GM23338 (cell line): ENCODE data around the gene GNAS. TPM values are rescaled to one million over a fixed set of nuclear protein-coding genes. Genes with fewer than 3 reads are reported as not detected.

Experiments
- ATAC-seq: fragments of 200-7000 bp; cut with Tn5 transposase; 3 replicates; pipeline ENCODE4 v1.9.1; 2020
- DNase-seq: peaks from one replicate; pipeline ENCODE4 v3.0.0-alpha.2; 2015; ENCODE audit warnings: low spot score
- H2AFZ ChIP-seq: fragments of 200-600 bp; sonication (generic); 2 replicates; pipeline ENCODE4 v1.8.0; 2016; ENCODE audit warnings: antibody characterized with exemption, mild to moderate bottlenecking, moderate library complexity
- H3F3A ChIP-seq: fragments of 200-600 bp; sonication (generic); replicated peaks from 2 replicates; pipeline ENCODE4 v1.8.0; 2017; ENCODE audit warnings: antibody characterized with exemption, mixed run types, low read depth
- H3K27ac ChIP-seq: fragments of 200-600 bp; sonication (generic); 2 replicates; pipeline ENCODE4 v1.6.1; 2016; ENCODE audit warnings: low read depth
- H3K27me3 ChIP-seq: fragments of 200-600 bp; sonication (generic); 2 replicates; pipeline ENCODE4 v1.8.0; 2016; ENCODE audit warnings: mild to moderate bottlenecking, mixed run types, moderate library complexity; ENCODE audit not compliant: insufficient read depth
- H3K36me3 ChIP-seq: fragments of 200-600 bp; sonication (generic); 2 replicates; pipeline ENCODE4 v1.8.0; 2016; ENCODE audit warnings: mild to moderate bottlenecking; ENCODE audit not compliant: insufficient read depth
- H3K4me1 ChIP-seq: fragments of 200-600 bp; sonication (generic); 2 replicates; pipeline ENCODE4 v1.8.0; 2016; ENCODE audit warnings: mild to moderate bottlenecking, moderate library complexity; ENCODE audit not compliant: insufficient read depth
- H3K4me2 ChIP-seq: fragments of 200-600 bp; sonication (generic); 2 replicates; pipeline ENCODE4 v1.7.1; 2017; ENCODE audit warnings: mixed run types
- H3K4me3 ChIP-seq: fragments of 200-600 bp; sonication (generic); 2 replicates; pipeline ENCODE4 v1.6.1; 2016; ENCODE audit warnings: mixed run types
- H3K79me2 ChIP-seq: fragments of 200-600 bp; sonication (generic); replicated peaks from 2 replicates; pipeline ENCODE4 v1.8.0; 2017; ENCODE audit warnings: mild to moderate bottlenecking; ENCODE audit not compliant: insufficient read depth
- H3K9me2 ChIP-seq: fragments of 200-600 bp; sonication (generic); 2 replicates; pipeline ENCODE4 v1.8.0; 2017; ENCODE audit not compliant: insufficient read depth
- H4K20me1 ChIP-seq: fragments of 200-600 bp; sonication (generic); replicated peaks from 2 replicates; pipeline ENCODE4 v1.8.0; 2017; ENCODE audit warnings: mild to moderate bottlenecking; ENCODE audit not compliant: insufficient read depth
- H3K27ac Mint-ChIP-seq: 2 replicates; pipeline ENCODE4 v1.8.0; 2020; ENCODE audit warnings: inconsistent platforms, mild to moderate bottlenecking, moderate library complexity, mixed read lengths
- H3K27me3 Mint-ChIP-seq: 3 replicates; pipeline ENCODE4 v1.8.0; 2022; ENCODE audit warnings: low read depth, mild to moderate bottlenecking, moderate library complexity, mixed read lengths, inconsistent platforms; ENCODE audit not compliant: insufficient read depth, poor library complexity
- H3K36me3 Mint-ChIP-seq: 3 replicates; pipeline ENCODE4 v1.8.0; 2021; ENCODE audit warnings: low read depth, mild to moderate bottlenecking, inconsistent platforms, moderate library complexity, mixed read lengths
- H3K4me1 Mint-ChIP-seq: 3 replicates; pipeline ENCODE4 v1.8.0; 2020; ENCODE audit warnings: mild to moderate bottlenecking, inconsistent platforms, mixed read lengths
- H3K4me3 Mint-ChIP-seq: 3 replicates; pipeline ENCODE4 v1.8.0; 2021; ENCODE audit warnings: moderate library complexity, mild to moderate bottlenecking, inconsistent platforms, mixed read lengths
- H3K9me3 Mint-ChIP-seq: 3 replicates; pipeline ENCODE4 v1.8.0; 2020; ENCODE audit warnings: moderate library complexity, mild to moderate bottlenecking, inconsistent platforms, mixed read lengths
- CREB1 ChIP-seq: fragments of 250-450 bp; sonication (Bioruptor Pico); IDR thresholded peaks from 2 replicates; pipeline ENCODE4 v1.5.0; 2020; ENCODE audit warnings: low read depth, mild to moderate bottlenecking, moderate library complexity
- CTCF ChIP-seq, 2 experiments: fragments of 200-600 bp in 1 of 2; sonication (generic) in 1 of 2; conservative IDR thresholded peaks; 2 replicates each; pipeline versions ENCODE4 v1.5.1 to v1.6.1; 2016 to 2017; ENCODE audit warnings: antibody characterized with exemption in 2 of 2, low read depth in 2 of 2, mild to moderate bottlenecking in 2 of 2, moderate library complexity in 1 of 2
- ETS1 ChIP-seq: IDR thresholded peaks from 2 replicates; pipeline ENCODE4 v1.6.1; 2016; ENCODE audit warnings: antibody characterized with exemption
- EZH2 ChIP-seq: fragments of 200-600 bp; sonication (generic); IDR thresholded peaks from one replicate; pipeline ENCODE4 v1.8.0; 2017; ENCODE audit warnings: antibody characterized with exemption, mild to moderate bottlenecking, low read depth; ENCODE audit not compliant: unreplicated experiment
- EZH2phosphoT487 ChIP-seq: fragments of 200-600 bp; sonication (generic); IDR thresholded peaks from one replicate; pipeline ENCODE4 v1.8.1; 2018; ENCODE audit warnings: antibody characterized with exemption; ENCODE audit not compliant: unreplicated experiment
- JUNB ChIP-seq: IDR thresholded peaks from one replicate; pipeline ENCODE4 v1.6.1; 2016; ENCODE audit warnings: antibody characterized with exemption; ENCODE audit not compliant: unreplicated experiment
- NANOG ChIP-seq: IDR thresholded peaks from 2 replicates; pipeline ENCODE4 v1.6.1; 2016; ENCODE audit warnings: antibody characterized with exemption, borderline replicate concordance
- POLR2AphosphoS5 ChIP-seq: IDR thresholded peaks from 2 replicates; pipeline ENCODE4 v1.6.1; 2016; ENCODE audit warnings: antibody characterized with exemption, low read depth
- STAT1 ChIP-seq: IDR thresholded peaks from one replicate; pipeline ENCODE4 v1.6.1; 2016; ENCODE audit warnings: antibody characterized with exemption; ENCODE audit not compliant: unreplicated experiment
- ZNF114 ChIP-seq: fragments of 250-450 bp; sonication (Bioruptor Pico); IDR thresholded peaks from 2 replicates; pipeline ENCODE4 v1.5.0; 2020; ENCODE audit warnings: mild to moderate bottlenecking, moderate library complexity
- ZNF331 ChIP-seq: fragments of 250-450 bp; sonication (Bioruptor Pico); IDR thresholded peaks from 2 replicates; pipeline ENCODE4 v1.5.0; 2020; ENCODE audit warnings: low read depth, mild to moderate bottlenecking, moderate library complexity
- polyA plus RNA-seq: library from polyadenylated mRNA; unstranded; fragments of >200 nt; fragmentation: Nextera tagmentation; extraction: Ambion mirVana; gene quantifications from 2 replicates; pipeline ENCODE4 v1.2.1, GENCODE V29; 2016
- total RNA-seq: library from RNA; depleted of rRNA; stranded (reverse); fragments of >200 nt; shearing (Covaris generic); gene quantifications from 2 replicates; pipeline ENCODE4 v1.2.3, GENCODE V29; 2014
- TF ChIP-seq, protein P1 (sequence below): fragments of 250-450 bp; sonication (Bioruptor Pico); IDR thresholded peaks from 2 replicates; pipeline ENCODE4 v1.5.0; 2020; ENCODE audit warnings: mild to moderate bottlenecking, moderate library complexity
- TF ChIP-seq, protein P2 (sequence below): IDR thresholded peaks from one replicate; pipeline ENCODE4 v1.6.1; 2018; ENCODE audit warnings: antibody characterized with exemption; ENCODE audit not compliant: unreplicated experiment

GNAS gene
- total and polyA plus RNA-seq, 2 experiments from 2014 or later = 917 to 1,042 TPM

GRCh38 chr20:58908941-58909340 lies 56.4 kb downstream of the GNAS start:
- Histone ChIP-seq H3K4me2 (no peak overlapping the region), H3K79me2 (peaks cover 14% of the 10 kb centered on the region), H4K20me1 (peaks cover 20% of the 10 kb centered on the region), H3K27me3 (no peaks in the 10 kb centered on the region), H3K9me2 (no peaks in the 10 kb centered on the region), H3K4me1 (no peaks in the 10 kb centered on the region), H3F3A (peaks cover 35% of the 10 kb centered on the region), H3K36me3 (peaks cover 74% of the 10 kb centered on the region), H3K27ac (peak overlapping the region; percentile 21; the same call in 1 of the 2 replicates), H2AFZ (no peak overlapping the region), H3K4me3 (no peak overlapping the region)
- no peaks in the 10 kb centered on the region for H3K9me3 Mint-ChIP-seq
- H3K4me1 Mint-ChIP-seq = no peaks in the 10 kb centered on the region; the same call in 2 of the 3 replicates
- no peak overlapping the region for H3K27ac Mint-ChIP-seq
- no peak for TF ChIP-seq CTCF (conservative IDR thresholded peaks at IDR 0.05; ENCODE audit: low read depth in 2 of 2)
- no peak for TF ChIP-seq EZH2phosphoT487
- TF ChIP-seq CREB1 (CRISPR knock-in tag) = no peak
- TF ChIP-seq NANOG = no peak
- no peak for TF ChIP-seq STAT1
- TF ChIP-seq EZH2 = no peak
- TF ChIP-seq ZNF331 (CRISPR knock-in tag) = no peak
- no peak for TF ChIP-seq ZNF114
- TF ChIP-seq, protein P1, sequence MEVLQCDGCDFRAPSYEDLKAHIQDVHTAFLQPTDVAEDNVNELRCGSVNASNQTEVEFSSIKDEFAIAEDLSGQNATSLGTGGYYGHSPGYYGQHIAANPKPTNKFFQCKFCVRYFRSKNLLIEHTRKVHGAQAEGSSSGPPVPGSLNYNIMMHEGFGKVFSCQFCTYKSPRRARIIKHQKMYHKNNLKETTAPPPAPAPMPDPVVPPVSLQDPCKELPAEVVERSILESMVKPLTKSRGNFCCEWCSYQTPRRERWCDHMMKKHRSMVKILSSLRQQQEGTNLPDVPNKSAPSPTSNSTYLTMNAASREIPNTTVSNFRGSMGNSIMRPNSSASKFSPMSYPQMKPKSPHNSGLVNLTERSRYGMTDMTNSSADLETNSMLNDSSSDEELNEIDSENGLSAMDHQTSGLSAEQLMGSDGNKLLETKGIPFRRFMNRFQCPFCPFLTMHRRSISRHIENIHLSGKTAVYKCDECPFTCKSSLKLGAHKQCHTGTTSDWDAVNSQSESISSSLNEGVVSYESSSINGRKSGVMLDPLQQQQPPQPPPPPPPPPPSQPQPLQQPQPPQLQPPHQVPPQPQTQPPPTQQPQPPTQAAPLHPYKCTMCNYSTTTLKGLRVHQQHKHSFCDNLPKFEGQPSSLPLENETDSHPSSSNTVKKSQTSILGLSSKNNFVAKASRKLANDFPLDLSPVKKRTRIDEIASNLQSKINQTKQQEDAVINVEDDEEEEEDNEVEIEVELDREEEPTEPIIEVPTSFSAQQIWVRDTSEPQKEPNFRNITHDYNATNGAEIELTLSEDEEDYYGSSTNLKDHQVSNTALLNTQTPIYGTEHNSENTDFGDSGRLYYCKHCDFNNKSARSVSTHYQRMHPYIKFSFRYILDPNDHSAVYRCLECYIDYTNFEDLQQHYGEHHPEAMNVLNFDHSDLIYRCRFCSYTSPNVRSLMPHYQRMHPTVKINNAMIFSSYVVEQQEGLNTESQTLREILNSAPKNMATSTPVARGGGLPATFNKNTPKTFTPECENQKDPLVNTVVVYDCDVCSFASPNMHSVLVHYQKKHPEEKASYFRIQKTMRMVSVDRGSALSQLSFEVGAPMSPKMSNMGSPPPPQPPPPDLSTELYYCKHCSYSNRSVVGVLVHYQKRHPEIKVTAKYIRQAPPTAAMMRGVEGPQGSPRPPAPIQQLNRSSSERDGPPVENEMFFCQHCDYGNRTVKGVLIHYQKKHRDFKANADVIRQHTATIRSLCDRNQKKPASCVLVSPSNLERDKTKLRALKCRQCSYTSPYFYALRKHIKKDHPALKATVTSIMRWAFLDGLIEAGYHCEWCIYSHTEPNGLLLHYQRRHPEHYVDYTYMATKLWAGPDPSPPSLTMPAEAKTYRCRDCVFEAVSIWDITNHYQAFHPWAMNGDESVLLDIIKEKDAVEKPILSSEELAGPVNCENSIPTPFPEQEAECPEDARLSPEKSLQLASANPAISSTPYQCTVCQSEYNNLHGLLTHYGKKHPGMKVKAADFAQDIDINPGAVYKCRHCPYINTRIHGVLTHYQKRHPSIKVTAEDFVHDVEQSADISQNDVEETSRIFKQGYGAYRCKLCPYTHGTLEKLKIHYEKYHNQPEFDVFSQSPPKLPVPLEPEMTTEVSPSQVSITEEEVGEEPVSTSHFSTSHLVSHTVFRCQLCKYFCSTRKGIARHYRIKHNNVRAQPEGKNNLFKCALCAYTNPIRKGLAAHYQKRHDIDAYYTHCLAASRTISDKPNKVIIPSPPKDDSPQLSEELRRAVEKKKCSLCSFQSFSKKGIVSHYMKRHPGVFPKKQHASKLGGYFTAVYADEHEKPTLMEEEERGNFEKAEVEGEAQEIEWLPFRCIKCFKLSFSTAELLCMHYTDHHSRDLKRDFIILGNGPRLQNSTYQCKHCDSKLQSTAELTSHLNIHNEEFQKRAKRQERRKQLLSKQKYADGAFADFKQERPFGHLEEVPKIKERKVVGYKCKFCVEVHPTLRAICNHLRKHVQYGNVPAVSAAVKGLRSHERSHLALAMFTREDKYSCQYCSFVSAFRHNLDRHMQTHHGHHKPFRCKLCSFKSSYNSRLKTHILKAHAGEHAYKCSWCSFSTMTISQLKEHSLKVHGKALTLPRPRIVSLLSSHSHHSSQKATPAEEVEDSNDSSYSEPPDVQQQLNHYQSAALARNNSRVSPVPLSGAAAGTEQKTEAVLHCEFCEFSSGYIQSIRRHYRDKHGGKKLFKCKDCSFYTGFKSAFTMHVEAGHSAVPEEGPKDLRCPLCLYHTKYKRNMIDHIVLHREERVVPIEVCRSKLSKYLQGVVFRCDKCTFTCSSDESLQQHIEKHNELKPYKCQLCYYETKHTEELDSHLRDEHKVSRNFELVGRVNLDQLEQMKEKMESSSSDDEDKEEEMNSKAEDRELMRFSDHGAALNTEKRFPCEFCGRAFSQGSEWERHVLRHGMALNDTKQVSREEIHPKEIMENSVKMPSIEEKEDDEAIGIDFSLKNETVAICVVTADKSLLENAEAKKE = no peak
- TF ChIP-seq, protein P2, sequence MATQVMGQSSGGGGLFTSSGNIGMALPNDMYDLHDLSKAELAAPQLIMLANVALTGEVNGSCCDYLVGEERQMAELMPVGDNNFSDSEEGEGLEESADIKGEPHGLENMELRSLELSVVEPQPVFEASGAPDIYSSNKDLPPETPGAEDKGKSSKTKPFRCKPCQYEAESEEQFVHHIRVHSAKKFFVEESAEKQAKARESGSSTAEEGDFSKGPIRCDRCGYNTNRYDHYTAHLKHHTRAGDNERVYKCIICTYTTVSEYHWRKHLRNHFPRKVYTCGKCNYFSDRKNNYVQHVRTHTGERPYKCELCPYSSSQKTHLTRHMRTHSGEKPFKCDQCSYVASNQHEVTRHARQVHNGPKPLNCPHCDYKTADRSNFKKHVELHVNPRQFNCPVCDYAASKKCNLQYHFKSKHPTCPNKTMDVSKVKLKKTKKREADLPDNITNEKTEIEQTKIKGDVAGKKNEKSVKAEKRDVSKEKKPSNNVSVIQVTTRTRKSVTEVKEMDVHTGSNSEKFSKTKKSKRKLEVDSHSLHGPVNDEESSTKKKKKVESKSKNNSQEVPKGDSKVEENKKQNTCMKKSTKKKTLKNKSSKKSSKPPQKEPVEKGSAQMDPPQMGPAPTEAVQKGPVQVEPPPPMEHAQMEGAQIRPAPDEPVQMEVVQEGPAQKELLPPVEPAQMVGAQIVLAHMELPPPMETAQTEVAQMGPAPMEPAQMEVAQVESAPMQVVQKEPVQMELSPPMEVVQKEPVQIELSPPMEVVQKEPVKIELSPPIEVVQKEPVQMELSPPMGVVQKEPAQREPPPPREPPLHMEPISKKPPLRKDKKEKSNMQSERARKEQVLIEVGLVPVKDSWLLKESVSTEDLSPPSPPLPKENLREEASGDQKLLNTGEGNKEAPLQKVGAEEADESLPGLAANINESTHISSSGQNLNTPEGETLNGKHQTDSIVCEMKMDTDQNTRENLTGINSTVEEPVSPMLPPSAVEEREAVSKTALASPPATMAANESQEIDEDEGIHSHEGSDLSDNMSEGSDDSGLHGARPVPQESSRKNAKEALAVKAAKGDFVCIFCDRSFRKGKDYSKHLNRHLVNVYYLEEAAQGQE = no peak
- no peak for TF ChIP-seq ETS1
- TF ChIP-seq POLR2AphosphoS5 = no peak
- TF ChIP-seq JUNB = no peak
- peaks cover 85% of the 10 kb centered on the region for H3K36me3 Mint-ChIP-seq
- DNase-seq (no peak), ATAC-seq (no peak)
- H3K4me3 Mint-ChIP-seq = no peak overlapping the region
- peaks cover 7% of the 10 kb centered on the region for H3K27me3 Mint-ChIP-seq
